Psoas muscle (tissue), 8 donors: ENCODE results near the gene ECT2L. TPM values are rescaled to one million over a fixed set of nuclear protein-coding genes. Genes with fewer than 3 reads are reported as not detected.

Experiments
- ATAC-seq, 4 donors: fragments of 200-7000 bp; cut with Tn5 transposase; one replicate each; pipeline ENCODE4 v1.9.1; 2020; ENCODE audit warnings: moderate library complexity in 3 of 4, mild to moderate bottlenecking in 2 of 4
- DNase-seq, 2 donors: peaks; one replicate each; pipeline ENCODE4 v3.0.0-alpha.2; 2020
- H3K27ac ChIP-seq: fragments of 200-600 bp; one replicate; pipeline ENCODE4 v1.8.0; 2022
- H3K27me3 ChIP-seq, 3 donors: fragments of 200-600 bp in 1 of 3; one replicate each; pipeline versions ENCODE4 v1.6.1 to v1.8.0; 2013 to 2022; ENCODE audit warnings: low read length in 2 of 3, mild to moderate bottlenecking in 2 of 3, moderate library complexity in 1 of 3; ENCODE audit not compliant: insufficient read depth in 3 of 3
- H3K36me3 ChIP-seq, 2 donors: fragments of 200-600 bp in 1 of 2; one replicate each; pipeline versions ENCODE4 v1.6.1 to v1.8.0; 2013 to 2022; ENCODE audit warnings: low read depth in 1 of 2, mild to moderate bottlenecking in 1 of 2, moderate library complexity in 1 of 2; ENCODE audit not compliant: insufficient read depth in 1 of 2
- H3K4me1 ChIP-seq: fragments of 200-600 bp; one replicate; pipeline ENCODE4 v1.8.0; 2022
- H3K4me3 ChIP-seq: fragments of 200-600 bp; one replicate; pipeline ENCODE4 v1.8.0; 2022; ENCODE audit warnings: mild to moderate bottlenecking
- H3K9me3 ChIP-seq: fragments of 200-600 bp; one replicate; pipeline ENCODE4 v1.8.0; 2022
- WGBS, 3 donors: extraction: QIAGEN DNeasy Blood & Tissue Kit; methylation state at CpG; one replicate each; pipeline versions ENCODE4 v1.1.6 to v1.1.7; 2013; 5-methylcytosine and 5-hydroxymethylcytosine counted together
- intact Hi-C, 2 donors: fragments of 100-400 bp; cut with DNase I; formaldehyde crosslinking; loops; one replicate each; pipeline versions ENCODE4 v1.11.0 to v1.14.2; 2022
- polyA plus RNA-seq, 3 donors: library from polyadenylated mRNA; stranded (reverse); fragments of 200-250 nt; gene quantifications; one replicate each; pipeline ENCODE4 v1.2.3, GENCODE V29; 2013
- total RNA-seq, 4 donors: library from RNA; stranded (reverse); fragmentation: NEBNext Ultra II Directional in 2 of 4; extraction: Animal tissue kit (Norgen Biotek cat#: 25700) in 2 of 4; gene quantifications; one replicate each; pipeline versions ENCODE4 v1.2.1 to v1.2.4, GENCODE V29; 2021 to 2023
- TF ChIP-seq, protein P1 (sequence below): fragments of 200-600 bp; IDR thresholded peaks from one replicate; pipeline ENCODE4 v1.8.0; 2022; ENCODE audit warnings: antibody characterized with exemption
- donor health status: healthy with polysubstance abuse.
- donor health status: DM: no; HTN: no; CAD: no; lungs with moderate emphysema.
- donor health status: Bipolar disorder and iron deficiency.
- donor health status: healthy.
- donor health status: DM: yes; HTN: yes; CAD: no.
- donor health status: DM: no; HTN: no; CAD: no.
- donor health status: DM: no; HTN: no; CAD: no.
- donor health status: DM: yes; HTN: yes; CAD: no.

The ECT2L gene
- total and polyA plus RNA-seq, 7 donors = under 0.01 TPM; not detected in 6

DNA sequence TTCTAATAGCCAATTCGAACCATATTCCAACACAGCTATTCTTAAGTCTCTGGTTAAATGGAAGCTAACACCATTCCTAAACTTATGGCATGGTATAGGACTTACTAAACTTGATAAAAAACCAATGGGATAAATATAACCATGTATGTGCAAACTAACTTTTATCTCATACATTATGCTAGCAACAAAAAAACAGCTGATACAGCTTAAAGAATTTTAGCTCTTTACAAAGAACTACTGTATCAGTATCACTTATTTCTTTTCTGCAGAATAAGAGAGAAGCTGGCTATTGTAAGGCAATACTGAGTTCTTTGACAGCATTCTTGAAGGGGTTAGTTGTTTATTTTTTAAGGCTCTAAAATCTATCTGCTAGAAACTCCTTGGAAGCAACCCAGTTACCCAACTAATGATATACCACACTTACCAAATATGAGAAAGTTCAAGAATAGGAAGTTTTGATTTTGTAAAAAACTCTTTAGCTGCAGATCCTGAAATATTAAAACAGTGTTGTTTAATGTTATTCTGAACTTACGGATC is 147.3 kb downstream of the ECT2L start:
- Histone ChIP-seq H3K36me3 (peaks cover 0 to 57% of the 10 kb centered on the region in 2 donors), H3K4me3 (no peak overlapping the region), H3K4me1 (no peaks in the 10 kb centered on the region), H3K27ac (no peak overlapping the region), H3K27me3 (no peaks in the 10 kb centered on the region), H3K9me3 (no peaks in the 10 kb centered on the region)
- 96 to 98% (median 97%) methylated on average over 2 of the region's 2 CpGs for WGBS, 3 donors
- DNase-seq (no peak), ATAC-seq (no peak)
- TF ChIP-seq, protein P1, sequence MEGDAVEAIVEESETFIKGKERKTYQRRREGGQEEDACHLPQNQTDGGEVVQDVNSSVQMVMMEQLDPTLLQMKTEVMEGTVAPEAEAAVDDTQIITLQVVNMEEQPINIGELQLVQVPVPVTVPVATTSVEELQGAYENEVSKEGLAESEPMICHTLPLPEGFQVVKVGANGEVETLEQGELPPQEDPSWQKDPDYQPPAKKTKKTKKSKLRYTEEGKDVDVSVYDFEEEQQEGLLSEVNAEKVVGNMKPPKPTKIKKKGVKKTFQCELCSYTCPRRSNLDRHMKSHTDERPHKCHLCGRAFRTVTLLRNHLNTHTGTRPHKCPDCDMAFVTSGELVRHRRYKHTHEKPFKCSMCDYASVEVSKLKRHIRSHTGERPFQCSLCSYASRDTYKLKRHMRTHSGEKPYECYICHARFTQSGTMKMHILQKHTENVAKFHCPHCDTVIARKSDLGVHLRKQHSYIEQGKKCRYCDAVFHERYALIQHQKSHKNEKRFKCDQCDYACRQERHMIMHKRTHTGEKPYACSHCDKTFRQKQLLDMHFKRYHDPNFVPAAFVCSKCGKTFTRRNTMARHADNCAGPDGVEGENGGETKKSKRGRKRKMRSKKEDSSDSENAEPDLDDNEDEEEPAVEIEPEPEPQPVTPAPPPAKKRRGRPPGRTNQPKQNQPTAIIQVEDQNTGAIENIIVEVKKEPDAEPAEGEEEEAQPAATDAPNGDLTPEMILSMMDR = no peak
- intact Hi-C loops = no loop called here

DNA sequence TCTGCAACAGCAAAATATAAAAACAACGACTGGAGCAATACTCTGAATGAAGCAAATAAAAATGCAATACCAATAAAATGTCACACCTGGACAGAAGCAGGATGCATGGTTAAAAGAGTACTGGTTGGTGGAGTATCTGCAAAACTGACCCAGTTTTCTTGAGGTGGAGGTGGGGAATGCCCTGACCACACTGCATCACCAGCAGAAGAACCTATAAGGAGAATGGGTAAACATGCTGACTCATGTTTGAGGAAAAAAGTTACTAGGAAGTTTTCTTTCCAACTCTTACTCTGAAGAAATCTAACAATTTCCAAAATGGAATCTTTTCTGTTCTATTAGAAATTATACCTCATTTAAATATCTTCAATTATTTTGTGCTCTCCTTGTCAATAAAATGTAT is 148.5 kb downstream of the ECT2L start:
- H3K36me3 ChIP-seq = peaks cover 0 to 57% of the 10 kb centered on the region in 2 donors
- intact Hi-C loops = no loop called here
- H3K4me3 ChIP-seq = no peak overlapping the region
- DNase-seq = no peak
- H3K27ac ChIP-seq = no peak overlapping the region
- WGBS, 3 donors = 88 to 92% (median 92%) methylated on average over 1 of the region's 1 CpG
- no peak for ATAC-seq
- H3K27me3 ChIP-seq = no peaks in the 10 kb centered on the region
- TF ChIP-seq, protein P1 = no peak
- no peaks in the 10 kb centered on the region for H3K9me3 ChIP-seq
- H3K4me1 ChIP-seq = no peaks in the 10 kb centered on the region

DNA sequence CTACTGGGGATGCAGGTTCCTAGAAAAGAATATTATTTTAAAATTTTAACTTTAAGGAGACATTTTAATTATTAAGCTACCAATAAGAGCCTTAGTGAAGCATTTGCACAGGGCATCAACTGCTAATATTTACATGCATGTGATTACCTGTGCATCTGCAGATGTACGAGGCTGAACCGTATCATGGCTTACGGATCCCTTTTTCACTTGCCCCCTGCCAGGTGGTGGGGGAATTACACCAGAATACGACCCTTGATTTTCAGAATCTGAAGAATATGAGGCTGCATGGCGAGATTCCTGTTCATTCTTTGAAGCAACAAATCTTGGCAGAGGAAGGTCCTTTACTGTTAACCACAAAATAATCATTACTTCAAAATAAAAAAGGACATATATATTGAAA is 149.5 kb downstream of the ECT2L start:
- ATAC-seq (no peak), DNase-seq (no peak)
- H3K36me3 ChIP-seq = peaks cover 0 to 50% of the 10 kb centered on the region in 2 donors
- H3K27ac ChIP-seq = no peak overlapping the region
- H3K27me3 ChIP-seq = no peaks in the 10 kb centered on the region
- TF ChIP-seq, protein P1 = no peak
- H3K4me3 ChIP-seq = no peak overlapping the region
- intact Hi-C loops = no loop called here
- H3K9me3 ChIP-seq = no peaks in the 10 kb centered on the region
- WGBS, 3 donors = 92 to 94% (median 94%) methylated on average over 5 of the region's 5 CpGs
- no peaks in the 10 kb centered on the region for H3K4me1 ChIP-seq

DNA sequence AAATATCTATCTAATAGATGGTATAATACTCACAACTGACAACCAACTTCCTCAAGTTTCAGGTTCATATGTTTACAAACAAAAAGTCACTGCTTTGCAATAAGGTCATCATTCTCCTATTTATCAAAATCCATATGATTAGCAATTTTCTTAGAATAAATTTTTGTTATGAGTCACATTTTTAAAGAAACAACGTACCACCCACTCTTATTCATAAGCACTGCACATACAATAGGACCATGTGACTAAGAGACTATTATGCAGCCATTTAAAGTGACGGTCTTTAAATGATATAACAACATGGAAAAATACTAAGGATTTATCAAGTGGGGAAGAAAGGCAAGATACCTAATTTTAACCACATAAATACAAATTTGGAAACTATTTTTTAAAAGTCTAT is 152.1 kb downstream of the ECT2L start:
- TF ChIP-seq, protein P1 = no peak
- DNase-seq = no peak
- Histone ChIP-seq H3K9me3 (no peaks in the 10 kb centered on the region), H3K36me3 (peaks cover 0 to 26% of the 10 kb centered on the region in 2 donors), H3K4me1 (no peaks in the 10 kb centered on the region), H3K27me3 (no peaks in the 10 kb centered on the region), H3K27ac (no peak overlapping the region), H3K4me3 (no peak overlapping the region)
- 88 to 94% (median 90%) methylated on average over 2 of the region's 2 CpGs for WGBS, 3 donors
- intact Hi-C loops = no loop called here
- no peak for ATAC-seq

DNA sequence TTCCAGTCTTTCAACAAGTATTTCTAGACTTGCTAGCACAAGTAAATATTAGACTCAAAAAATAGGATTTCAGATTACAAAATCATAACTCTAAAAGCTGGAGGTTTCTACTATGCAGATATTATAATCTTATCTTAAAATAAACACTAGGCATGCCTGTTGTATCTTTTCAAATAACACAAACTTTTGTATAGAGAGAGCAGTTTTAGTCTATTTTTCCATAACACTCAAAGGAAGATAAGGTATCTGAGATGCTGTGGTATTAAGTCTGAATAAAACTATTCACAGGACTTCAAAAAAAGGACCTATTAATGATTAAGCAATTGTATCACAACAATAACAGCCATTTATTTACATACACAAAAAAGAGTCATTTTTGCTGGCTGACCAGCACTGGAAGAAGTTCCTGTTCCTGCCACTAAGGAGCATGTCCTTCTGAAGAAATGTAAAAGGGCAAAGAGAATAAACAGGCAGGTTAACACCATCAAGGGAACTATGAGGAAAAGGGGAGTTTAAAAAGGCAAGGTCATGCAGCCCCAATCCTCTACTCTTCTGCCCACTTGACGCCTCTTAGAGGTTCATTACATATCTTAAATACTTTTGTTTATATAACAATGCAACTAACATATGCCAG is 152.8 kb downstream of the ECT2L start:
- Histone ChIP-seq H3K27ac (no peak overlapping the region), H3K27me3 (no peaks in the 10 kb centered on the region), H3K4me3 (no peak overlapping the region), H3K9me3 (no peaks in the 10 kb centered on the region), H3K4me1 (no peaks in the 10 kb centered on the region), H3K36me3 (peaks cover 0 to 20% of the 10 kb centered on the region in 2 donors)
- TF ChIP-seq, protein P1 = no peak
- DNase-seq (no peak), ATAC-seq (no peak)
- intact Hi-C loops = no loop called here
- 87 to 94% (median 94%) methylated on average over 1 of the region's 1 CpG for WGBS, 3 donors
